AG04450 (cell line): ENCODE measurements around the gene STK10. TPM values are rescaled to one million over a fixed set of nuclear protein-coding genes. Genes with fewer than 3 reads are reported as not detected.

Experiments
- CTCF ChIA-PET: fragments of 300-600, 350-600 bp; formaldehyde crosslinking; extraction: SDS; loops from one replicate; lab custom pipeline; 2022; ENCODE audit warnings: antibody characterized with exemption, inconsistent platforms; lab: Charles Lee
- POLR2A ChIA-PET: fragments of 350-600 bp; formaldehyde crosslinking; extraction: SDS; loops from one replicate; lab custom pipeline; 2021; ENCODE audit warnings: antibody characterized with exemption, inconsistent platforms; lab: Yijun Ruan, JAX
- DNase-seq: peaks from one replicate; pipeline ENCODE4 v3.0.0-alpha.2; 2011; ENCODE audit warnings: low read depth, low spot score
- H3K27ac ChIP-seq: one replicate; pipeline ENCODE4 v1.5.1; 2012; ENCODE audit warnings: low read depth, low read length, control low read depth
- H3K27me3 ChIP-seq: one replicate; pipeline ENCODE4 v1.6.0; 2012; ENCODE audit warnings: low read length; ENCODE audit not compliant: control insufficient read depth, insufficient read depth
- H3K4me3 ChIP-seq: 2 replicates; pipeline ENCODE4 v1.5.1; 2011; ENCODE audit warnings: mild to moderate bottlenecking, low read depth, low read length, control low read depth
- H3K9me3 ChIP-seq: 2 replicates; pipeline ENCODE4 v1.5.1; 2012; ENCODE audit warnings: low read length; ENCODE audit not compliant: control insufficient read depth, insufficient read depth
- polyA plus RNA-seq: library from polyadenylated mRNA; depleted of rRNA; stranded (reverse); fragments of >200 nt; gene quantifications from 2 replicates; pipeline ENCODE4 v1.2.3, GENCODE V29; 2011
- TF ChIP-seq, protein P1 (sequence below): IDR thresholded peaks from 2 replicates; pipeline ENCODE4 v1.5.1; 2011; ENCODE audit warnings: low read depth, low read length, control low read depth, inconsistent platforms

The STK10 gene
- polyA plus RNA-seq, 1 experiment, result 7.8 TPM

DNA sequence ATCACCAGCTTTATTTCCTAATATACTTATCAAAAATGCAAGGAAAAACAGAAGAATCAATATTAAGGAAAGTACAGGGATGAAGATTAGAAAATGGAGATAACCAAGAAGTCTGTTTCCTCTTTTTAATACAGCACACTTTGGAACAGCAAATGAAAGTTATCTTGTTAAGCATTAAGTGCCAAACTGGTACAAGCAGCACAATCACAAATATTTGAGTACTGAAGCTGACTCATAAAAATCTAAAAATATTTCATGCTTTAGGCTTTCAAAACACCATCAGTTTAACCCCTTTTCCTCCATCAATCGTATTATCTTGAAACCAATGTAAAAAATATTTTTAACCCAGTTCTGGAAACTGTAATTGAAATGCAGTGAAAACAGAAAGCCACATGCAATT, 184.3 kb downstream of the STK10 start:
- POLR2A ChIA-PET, result no interaction called here
- Histone ChIP-seq H3K27me3 (no peaks in the 10 kb centered on the region), H3K9me3 (peaks cover 3% of the 10 kb centered on the region; the same call in 1 of the 2 replicates), H3K27ac (no peak overlapping the region), H3K4me3 (no peak overlapping the region)
- CTCF ChIA-PET, result interaction anchor here (0.9 to 7.3 kb wide), 6 partner anchors 9 to 93 kb away, joined by 3 to 59 read pairs (median 4); no protein-coding TSS in a partner anchor
- no peak for DNase-seq
- TF ChIP-seq, protein P1, sequence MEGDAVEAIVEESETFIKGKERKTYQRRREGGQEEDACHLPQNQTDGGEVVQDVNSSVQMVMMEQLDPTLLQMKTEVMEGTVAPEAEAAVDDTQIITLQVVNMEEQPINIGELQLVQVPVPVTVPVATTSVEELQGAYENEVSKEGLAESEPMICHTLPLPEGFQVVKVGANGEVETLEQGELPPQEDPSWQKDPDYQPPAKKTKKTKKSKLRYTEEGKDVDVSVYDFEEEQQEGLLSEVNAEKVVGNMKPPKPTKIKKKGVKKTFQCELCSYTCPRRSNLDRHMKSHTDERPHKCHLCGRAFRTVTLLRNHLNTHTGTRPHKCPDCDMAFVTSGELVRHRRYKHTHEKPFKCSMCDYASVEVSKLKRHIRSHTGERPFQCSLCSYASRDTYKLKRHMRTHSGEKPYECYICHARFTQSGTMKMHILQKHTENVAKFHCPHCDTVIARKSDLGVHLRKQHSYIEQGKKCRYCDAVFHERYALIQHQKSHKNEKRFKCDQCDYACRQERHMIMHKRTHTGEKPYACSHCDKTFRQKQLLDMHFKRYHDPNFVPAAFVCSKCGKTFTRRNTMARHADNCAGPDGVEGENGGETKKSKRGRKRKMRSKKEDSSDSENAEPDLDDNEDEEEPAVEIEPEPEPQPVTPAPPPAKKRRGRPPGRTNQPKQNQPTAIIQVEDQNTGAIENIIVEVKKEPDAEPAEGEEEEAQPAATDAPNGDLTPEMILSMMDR, result no peak

DNA sequence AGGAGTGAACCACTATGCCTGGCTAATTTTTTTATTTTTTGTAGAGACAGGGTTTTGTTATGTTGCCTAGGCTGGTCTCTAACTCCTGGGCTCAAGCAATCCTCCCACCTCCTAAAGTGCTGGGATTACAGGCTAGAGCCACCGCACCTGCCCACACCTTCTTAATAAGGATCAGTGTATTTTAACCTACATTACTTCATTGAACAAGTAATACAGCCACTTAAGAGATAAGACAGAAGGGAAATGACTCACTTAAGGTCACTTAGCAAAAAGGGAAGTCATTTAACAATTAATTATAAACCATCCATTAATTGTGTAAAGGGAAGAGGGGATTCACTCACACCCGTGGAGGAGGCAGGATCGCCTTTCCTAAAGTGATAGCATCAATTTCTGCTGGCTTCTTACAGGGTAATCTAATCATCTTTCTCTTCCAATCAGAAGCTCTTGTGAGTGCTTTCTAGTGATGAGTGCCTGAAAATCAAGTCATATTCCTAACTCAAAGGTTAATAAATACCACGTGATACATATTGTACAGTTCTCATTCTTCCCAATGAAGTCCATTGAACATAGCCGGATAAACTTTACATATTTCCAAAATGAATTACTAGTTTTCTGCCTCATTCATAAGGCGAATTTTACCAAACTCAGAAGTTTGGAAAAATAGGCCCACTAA, 185.0 kb downstream of the STK10 start:
- Histone ChIP-seq H3K27me3 (no peaks in the 10 kb centered on the region), H3K27ac (no peak overlapping the region), H3K9me3 (peaks cover 3% of the 10 kb centered on the region; the same call in 1 of the 2 replicates), H3K4me3 (no peak overlapping the region)
- POLR2A ChIA-PET, result no interaction called here
- no peak for DNase-seq
- CTCF ChIA-PET, result interaction anchor here (0.9 to 1.1 kb wide), 3 partner anchors 18 to 91 kb away, joined by 3 to 8 read pairs (median 4); no protein-coding TSS in a partner anchor
- TF ChIP-seq, protein P1, result no peak

DNA sequence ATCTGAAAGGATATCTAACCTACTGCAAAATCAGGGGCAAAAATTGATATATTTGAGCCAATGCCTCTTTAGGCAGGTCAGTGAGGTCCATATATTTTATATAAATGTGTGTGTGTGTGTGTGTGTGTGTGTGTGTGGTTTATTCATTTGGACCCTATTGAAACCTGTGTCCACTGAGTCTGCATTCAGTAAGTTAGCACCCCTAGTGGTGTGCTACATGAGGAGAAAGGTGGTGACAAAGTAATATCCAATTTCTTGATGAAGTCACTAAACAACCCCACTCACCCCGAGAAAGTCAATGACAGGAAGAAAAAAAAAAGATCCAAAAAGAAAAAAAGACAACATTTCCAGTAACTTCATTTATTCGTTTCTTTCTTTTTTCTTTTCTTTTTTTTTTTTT, 185.7 kb downstream of the STK10 start:
- no peak overlapping the region for H3K4me3 ChIP-seq
- ChIA-PET POLR2A (no interaction called here), CTCF (no interaction called here)
- peaks cover 3% of the 10 kb centered on the region; the same call in 1 of the 2 replicates for H3K9me3 ChIP-seq
- no peak overlapping the region for H3K27ac ChIP-seq
- no peak for DNase-seq
- TF ChIP-seq, protein P1, result peak; percentile 56
- H3K27me3 ChIP-seq, result no peaks in the 10 kb centered on the region

DNA sequence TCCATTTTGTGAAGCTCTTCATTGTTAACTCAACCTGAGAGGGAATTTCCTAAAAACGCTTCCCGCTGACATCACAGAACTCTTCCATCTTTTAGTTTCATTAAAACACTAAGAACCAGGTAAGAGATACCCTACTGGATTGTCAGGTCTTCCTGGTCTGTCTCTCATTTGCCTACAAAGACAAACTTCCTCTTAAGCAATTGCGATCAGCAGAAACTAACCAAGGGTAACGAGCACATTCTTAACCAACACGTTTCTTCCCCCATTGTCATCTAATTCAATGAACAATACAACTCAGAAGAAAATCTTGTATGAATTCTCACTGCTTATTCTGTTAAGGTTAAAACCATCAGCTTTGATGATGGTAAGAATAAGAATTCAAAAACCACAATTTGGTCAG, 188.1 kb downstream of the STK10 start:
- no peak overlapping the region for H3K4me3 ChIP-seq
- DNase-seq, result no peak
- ChIA-PET CTCF (interaction anchor here (1.6 kb wide), 1 partner anchor 88 kb away, joined by 5 read pairs; no protein-coding TSS in a partner anchor), POLR2A (interaction anchor here (0.7 kb wide), 1 partner anchor 28 kb away, joined by 3 read pairs; no protein-coding TSS in a partner anchor)
- no peaks in the 10 kb centered on the region for H3K9me3 ChIP-seq
- no peaks in the 10 kb centered on the region for H3K27me3 ChIP-seq
- no peak overlapping the region for H3K27ac ChIP-seq
- TF ChIP-seq, protein P1, result no peak

DNA sequence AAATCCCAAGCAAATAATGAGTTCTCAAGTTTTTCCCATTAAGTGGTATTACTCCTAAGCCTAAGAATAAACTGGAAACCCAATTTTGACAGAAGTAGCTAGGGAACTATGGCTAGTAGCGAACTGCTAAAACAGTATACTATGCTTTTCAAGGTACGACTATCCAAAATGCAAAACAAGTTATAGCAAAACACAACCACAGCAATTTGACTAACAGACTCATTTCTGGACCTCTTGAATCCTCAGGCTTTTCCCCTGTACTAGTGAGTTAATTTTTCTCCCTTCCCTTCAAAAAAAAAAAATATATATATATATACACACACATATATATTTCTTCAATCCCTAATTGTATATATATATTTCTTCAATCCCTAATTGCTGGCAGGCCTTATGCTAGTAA, 188.9 kb downstream of the STK10 start:
- ChIA-PET CTCF (interaction anchor here (0.8 to 1.6 kb wide), 2 partner anchors 8 to 87 kb away, joined by 3 to 5 read pairs; no protein-coding TSS in a partner anchor), POLR2A (no interaction called here)
- DNase-seq, result no peak
- Histone ChIP-seq H3K27ac (no peak overlapping the region), H3K4me3 (no peak overlapping the region), H3K9me3 (no peaks in the 10 kb centered on the region), H3K27me3 (no peaks in the 10 kb centered on the region)
- TF ChIP-seq, protein P1, result no peak
